AG20443 (cell line): Measurements from ENCODE around the gene ADAMTSL5.
"Not testable (repeated sequence)": the region's sequence is repeated elsewhere in the genome, so short reads cannot be mapped to it uniquely, and the experiment has no call there.

Experiments
- DNase-seq: peaks from one replicate; pipeline ENCODE4 v3.0.0; 2012; ENCODE audit warnings: low spot score, mixed read lengths

Gene ADAMTSL5

DNA sequence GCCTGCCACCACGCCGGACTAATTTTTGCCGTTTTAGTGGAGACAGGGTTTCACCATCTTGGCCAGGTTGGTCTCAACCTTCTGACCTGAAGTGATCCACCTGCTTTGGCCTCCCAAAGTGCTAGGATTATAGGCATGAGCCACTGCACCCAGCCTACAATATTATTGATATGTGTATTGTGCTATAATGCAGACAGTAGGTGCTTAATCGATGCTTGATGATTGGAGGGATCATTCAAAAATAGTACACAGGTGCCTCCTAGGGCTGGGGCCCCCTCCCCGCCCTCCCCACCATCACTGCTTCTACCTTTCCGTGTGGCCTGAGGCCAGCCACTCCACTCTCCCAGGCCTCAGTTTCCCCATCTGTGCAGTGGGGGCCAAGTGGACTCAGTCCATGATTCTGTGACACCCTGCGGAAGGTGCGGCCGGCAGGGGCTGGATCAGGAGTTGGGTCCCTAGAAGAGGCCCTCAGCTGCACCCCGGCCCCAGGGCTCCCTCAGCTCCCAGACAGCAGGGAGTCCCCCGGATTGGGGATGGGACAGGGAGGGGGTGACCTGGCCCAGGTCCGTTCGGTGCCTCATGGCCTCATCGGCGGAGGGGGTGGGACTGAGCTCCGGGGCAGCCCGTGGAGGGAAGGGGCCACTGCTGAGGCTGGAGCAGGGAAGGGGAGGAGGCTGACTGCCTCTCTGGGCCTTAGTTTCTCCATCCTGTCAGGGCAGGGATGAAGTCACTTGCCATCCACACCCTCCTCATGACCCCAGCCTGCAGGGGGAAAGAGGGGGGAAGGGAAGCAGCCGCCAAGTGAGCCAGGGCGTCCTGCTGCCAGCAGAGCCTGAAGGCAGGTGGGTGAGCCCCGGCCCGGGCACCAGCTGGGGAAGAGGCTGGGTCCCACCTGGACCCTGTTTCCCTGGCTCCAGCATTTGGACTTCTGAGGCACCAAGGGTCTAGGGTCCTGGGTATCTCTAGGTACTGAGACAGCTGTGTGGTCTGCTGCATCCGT lies 1.2 kb downstream of the ADAMTSL5 start:
- DNase-seq = no peak

DNA sequence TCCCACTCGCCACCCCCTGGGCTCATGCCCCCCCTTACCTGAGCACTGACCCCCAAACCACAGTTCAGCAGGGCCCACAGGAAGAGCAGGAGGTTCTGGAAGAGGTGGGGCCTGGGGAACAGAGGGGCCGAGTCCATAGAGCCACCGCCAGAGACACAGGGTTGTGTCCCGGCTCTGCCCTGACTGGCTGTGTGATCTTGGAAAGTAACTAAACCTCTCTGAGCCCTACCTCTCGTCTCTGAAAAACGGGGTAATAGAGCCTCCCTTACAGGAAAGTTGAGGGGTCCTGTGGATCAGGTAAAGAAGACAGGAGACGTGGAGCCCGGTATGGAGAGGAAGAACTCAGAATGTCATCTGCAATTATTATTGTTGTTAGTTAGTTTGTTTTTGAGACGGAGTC lies 2.0 kb downstream of the ADAMTSL5 start:
- no peak for DNase-seq

DNA sequence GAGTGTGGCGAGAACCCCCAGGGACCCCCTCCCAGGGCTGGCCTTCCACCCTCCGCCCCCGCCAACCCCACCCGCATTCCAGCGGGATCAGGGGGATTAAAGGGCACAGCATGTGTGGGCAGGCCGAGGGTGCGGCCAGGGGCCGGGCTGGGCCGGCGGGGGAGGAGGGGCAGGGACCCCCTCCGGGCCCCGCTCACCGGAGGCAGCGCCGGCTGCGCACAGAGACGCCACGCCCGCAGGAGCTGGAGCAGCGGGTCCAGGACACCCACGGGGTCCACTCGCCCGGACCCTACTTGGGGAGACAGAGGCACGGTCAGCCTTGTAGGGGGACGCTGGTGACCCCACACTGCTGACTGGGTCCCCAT lies 2.4 kb downstream of the ADAMTSL5 start:
- no peak for DNase-seq

DNA sequence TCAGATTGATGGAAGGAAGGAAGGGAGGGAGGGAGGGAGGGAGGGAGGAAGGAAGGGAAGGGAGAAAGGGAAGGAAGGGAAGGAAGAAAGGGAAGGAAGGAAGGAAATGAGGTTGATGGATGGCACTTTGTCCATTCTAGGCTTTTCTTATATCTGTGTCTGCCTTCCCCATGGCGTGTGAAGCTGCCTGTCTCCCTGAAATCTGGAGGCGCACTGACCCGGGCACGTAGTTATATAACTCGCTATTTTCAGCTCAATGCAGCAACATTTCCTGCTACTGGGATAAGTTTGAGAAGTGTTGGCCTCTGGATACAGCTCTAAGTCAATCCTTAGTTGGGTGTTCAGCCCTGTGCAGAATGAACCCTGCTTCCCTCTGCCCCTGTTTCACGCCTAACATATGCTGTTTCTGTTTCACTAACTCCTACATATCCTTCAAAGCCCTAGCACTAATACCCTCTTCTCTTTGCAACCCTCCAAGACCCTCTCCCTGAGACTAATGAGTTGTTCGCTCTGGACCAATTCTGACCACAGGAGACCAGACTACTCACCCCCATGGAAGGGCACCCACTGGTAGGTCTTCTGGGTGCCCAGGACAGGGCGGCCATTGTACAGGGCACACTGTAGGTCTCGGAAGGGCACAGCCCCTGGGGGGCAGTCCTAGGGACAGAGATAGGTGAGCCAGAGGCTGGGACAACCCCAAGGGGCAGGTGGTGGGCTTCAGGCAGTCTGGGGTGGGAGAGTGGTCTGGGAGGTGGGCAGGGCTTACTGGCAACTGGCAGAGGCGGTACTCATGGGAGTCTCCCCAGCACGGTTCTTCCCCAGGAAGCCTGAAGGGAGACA lies 3.0 kb downstream of the ADAMTSL5 start:
- DNase-seq = no peak

DNA sequence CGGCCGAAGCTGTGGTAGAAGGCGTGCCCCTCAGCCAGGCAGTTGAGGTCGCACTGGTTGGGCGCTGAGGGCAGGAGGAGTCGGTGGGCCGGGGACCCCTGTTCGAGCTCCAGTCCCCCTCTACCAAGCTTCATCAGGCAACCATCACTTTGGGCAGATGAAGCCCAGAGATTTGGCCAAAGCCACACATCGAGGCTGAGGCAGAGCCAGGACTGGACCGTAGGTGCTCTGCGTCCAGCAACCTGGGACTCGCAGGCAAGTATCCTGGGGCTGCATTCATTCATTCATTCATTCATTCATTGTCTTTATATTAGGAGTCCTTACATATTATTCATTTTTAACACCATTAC lies 4.3 kb downstream of the ADAMTSL5 start:
- no peak for DNase-seq

DNA sequence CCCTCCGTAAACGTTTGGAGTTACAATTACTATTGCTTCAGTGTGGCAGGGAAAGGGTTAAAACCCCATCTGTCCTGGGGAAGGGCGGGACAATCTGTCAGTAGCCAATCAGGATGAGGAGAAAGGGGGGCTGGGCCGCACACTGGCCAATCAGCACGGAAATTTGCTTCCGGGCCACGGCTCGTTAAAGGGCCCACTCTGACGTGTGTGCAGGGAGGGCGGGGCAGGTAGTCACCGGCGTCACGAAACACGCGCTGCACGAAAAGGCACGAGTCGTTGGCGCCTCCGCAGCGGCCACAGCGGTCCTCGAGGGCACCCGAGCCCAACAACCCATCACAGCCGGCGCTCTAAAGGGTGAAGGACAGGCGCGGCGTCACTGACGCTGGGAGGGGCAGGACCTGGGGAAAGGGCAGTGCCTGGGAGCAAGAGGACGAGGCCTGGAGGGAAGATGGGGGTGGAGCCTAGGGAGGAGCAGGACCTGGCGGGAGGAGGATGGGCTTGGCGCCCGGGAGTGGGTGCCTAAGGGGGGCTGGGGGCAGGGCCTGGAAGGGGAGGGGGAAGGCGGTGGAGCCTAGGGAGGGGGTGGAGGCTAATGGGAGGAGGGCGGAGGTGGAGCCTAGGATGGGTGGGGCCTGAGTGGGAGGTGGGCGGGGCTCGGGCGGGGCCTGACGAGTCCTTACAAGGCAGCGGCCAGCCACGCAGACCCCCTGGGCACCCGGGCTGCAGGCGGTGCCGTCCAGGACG lies 4.9 kb downstream of the ADAMTSL5 start:
- DNase-seq = peak; percentile 99

DNA sequence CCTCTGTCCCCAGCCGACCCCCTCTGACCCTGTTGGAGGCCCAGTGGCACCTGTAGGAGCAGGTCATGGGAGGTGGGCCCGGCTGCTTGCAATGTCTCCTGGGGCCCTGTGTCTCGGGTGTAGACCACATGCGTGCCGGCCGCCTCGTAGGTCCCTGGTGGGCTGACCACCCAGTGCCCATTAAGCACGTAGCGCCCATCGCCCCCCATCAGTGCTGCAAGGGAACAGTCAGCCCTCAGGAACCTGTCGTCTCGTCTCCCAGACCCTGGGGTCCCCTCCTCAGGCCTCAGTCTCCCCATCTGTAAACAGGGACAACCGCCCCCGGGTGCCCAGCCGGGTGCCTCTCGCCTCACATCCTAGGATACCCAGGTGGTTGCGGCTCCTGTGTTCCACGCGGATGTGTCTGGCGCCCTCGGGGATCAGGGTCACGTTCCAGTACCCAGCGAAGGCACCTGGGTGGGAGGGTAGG lies 5.6 kb downstream of the ADAMTSL5 start:
- DNase-seq = no peak

DNA sequence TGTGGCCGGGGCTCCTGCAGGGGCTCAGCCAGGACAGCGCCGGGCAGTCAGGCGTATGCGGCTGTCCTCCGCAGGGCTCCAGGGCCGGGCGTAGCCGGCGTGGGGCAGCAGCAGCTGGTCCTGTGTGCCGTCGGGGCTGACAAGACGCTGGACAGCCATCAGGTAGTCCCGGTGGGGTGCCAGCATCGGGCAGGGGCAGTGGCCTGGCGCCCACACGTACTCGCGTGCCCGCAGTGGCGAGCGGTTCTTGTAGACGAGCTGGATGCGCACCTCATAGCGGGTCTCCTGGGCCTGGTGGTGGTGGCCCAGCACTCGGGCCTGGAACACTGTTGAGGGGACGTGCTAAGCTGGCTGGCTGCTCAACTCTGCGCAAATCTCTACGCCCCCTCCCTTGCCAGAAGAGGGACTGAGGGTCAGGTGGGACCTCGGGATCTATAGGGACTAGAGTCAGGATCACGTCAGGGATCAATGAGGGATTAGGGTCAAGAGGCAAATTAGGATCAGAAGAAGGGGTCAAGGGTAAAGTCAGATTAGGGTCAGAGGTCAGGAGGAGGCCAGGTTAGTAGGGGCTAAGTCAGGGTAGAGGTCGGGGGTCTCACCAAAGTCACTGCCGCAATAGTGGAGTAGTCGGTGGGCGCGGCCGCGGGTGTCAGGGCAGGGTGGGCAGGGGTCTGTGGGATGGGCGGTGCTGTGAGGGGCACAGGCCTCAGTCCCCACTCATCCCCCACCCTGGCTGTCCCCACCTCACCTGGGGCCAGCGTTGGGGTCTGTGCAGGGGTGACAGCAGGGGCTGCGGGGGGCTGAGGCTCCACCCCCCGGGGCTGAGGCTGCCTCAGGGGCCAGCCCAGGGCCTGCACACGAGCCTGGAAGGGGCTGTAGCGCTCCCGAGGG lies 6.6 kb downstream of the ADAMTSL5 start:
- no peak for DNase-seq

DNA sequence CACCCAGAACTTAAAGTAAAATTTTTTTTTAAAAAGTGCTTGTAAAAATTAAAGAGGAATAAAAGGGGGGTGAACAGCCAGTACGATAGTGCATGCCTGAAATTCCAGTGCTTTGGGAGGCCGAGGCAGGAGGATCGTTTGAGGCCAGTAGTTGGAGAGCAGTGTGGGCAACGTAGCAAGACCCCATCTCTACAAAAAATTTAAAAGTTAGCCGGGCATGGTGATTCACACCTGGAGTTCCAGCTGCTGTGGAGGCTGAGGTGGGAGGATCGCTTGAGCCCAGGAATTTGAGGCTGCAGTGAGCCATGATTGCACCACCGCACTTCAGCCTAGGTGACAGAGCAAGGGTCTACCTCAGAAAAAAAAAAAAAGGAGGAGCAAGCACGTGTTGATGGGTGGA lies 7.8 kb downstream of the ADAMTSL5 start:
- DNase-seq = no peak

DNA sequence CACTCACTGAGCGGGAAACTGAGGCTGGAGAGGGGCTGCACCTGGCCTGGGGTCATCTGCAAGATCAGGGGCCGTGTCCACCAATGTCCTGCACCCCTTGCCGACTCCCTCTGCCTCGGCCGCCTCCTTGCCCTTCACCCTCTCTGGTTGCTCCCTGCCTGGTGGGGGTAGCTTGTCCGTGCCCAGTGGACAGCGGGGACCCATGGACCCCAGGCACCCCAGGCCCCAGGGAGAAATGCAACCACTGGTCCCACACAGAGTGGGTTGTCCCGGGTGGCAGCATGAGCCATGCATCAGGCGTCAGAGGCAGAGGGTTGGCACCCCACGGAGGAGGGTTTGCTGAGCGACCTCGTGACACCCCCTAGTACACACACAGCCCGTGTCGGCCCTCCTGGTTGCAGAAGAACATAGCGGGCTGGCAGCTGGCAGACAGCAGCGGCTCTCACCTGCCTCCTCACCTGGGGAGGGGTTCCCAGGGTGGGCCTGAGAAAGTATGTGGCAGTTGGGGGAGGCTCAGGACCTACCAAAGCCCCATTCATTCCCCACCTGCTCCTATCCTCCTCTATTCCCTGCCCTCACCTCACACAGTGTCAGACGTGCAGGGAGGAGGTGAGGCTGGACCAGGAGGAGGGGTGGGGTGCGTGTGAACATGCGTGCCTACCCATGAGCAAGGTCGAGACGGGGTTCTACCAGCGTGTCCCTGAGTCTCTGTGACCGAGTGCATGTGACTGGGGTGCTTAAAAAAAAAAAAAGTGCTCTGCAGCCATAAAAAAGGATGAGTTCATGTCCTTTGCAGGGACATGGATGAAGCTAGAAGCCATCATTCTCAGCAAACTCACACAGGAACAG lies 8.7 kb downstream of the ADAMTSL5 start:
- DNase-seq = no peak

DNA sequence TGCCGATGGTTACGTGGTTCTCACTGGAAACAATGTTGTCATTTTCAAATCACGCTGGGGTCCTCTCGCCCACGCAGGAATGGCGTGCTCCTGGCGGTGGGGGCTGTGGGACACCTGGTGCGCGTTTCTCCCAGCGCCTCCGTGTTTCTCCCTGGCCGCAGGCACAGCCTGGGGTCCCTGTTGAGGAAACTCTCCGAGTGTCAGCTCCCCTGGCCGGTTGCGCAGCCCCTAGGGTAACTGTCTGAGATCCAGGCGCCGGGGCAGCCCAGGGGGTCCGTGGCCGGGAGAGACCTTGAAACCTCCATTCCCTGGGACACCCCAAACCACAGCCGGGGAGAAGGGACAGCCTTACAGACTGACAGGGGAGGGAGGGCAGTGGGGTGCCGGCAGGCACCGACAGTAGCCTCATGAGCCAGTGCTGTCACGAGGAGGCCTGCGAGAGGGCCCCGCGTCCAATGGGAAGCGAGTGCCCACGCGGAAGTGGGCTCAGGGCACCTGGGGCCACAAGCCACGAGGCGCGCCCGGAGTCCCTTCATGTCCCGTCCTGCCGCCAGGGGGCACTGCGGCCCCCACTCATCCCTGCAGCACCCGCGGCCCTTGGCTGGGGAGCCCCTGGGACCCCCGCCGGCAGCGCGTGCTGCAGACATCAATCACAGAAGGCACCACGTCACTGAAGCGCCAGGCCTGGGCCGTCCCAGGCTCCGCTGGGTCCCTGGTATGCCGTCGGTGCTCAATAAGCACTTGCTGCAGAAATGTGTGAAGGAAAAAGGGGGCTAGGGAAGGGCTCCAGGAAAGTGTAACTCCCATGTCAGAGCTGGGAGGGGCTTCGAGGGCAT lies 9.5 kb downstream of the ADAMTSL5 start:
- peak; percentile 54 for DNase-seq

DNA sequence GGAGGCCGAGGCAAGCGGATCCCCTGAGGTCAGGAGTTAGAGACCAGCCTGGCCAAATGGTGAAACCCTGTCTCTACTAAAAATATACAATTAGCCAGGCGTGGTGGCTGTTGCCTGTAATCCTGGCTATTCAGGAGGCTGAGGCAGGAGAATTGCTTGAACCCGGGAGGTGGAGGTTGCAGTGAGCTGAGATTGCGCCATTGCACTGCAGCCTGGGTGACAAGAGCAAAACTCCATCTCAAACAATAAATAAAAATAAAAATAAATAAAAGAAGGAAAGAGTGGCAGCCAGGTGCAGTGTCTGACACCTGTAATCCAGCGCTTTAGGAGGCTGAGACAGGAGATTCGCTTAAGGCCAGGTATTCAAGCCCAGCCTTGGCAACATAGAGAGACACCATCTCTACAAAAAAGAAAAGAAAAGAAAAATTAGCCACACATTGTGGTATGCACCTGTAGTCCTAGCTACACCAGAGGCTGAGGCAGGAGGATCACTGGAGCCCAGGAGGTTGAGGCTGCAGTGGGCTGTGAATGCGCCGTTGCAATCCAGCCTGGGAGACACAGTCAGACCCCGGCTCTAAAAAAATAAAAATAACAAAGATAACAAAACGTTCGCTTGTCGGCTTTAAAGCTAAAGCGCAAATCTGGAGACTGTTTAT lies 10.3 kb downstream of the ADAMTSL5 start:
- DNase-seq = no peak

DNA sequence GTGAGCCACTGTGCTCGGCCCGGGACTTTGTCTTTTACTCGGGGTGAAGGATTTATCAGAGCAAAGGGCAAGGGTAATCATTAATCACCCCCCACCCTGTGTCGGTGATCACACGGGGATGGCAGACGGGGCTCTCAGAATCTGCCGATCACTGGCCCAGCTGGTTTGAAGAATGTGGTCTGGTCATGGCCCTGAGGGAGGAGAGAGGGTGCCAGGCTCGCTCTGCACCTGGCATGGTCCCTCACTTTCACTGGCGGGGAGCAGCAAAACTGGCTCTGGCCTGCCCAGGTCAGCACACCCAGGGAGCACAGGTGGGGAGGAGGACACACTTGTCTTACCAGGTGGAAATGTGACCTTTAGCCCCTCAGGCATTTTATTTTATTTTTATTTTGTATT lies 11.6 kb downstream of the ADAMTSL5 start:
- DNase-seq = no peak

DNA sequence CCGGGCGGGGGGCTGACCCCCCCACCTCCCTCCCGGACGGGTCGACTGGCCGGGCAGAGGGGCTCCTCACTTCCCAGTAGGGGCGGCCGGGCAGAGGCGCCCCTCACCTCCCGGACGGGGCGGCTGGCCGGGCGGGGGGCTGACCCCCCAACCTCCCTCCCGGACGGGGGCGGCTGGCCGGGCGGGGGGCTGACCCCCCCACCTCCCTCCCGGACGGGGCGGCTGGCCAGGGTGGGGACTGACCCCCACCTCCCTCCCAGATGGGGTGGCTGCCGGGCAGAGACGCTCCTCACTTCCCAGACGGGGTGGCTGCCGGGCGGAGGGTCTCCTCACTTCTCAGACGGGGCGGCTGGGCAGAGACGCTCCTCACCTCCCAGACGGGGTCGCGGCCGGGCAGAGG lies 13.6 kb downstream of the ADAMTSL5 start:
- DNase-seq = not testable (repeated sequence)

DNA sequence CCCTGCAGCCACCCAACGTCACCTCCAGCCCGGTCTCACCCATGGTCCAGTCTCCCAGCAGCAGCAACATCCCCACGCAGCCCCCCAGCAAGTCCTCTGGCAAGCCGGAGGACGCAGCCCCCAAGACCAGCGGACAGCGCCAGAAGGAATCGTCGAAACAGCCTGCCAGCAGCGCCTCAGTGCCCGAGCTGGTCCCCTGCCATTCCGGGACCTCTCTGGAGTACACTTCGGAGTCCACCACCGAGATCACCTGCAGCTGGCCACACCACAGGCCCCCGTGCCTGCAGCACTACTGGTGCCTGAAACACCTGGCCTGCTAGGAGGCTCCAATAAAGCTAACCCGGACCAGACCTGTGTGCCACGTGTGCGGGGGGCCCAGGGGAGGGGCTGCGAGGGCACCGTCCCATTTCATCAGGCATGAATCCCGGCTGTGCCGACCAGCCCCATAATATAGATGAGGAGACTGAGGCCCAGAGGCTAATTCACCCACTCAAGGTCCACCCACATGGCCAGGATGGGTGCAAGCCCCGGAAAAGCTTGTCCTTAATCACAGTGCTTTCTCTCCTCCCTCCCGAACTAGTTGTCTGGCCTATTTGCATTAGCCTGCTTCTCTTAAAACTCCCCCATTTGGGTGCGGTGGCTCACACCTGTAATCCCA lies 15.1 kb downstream of the ADAMTSL5 start:
- no peak for DNase-seq

DNA sequence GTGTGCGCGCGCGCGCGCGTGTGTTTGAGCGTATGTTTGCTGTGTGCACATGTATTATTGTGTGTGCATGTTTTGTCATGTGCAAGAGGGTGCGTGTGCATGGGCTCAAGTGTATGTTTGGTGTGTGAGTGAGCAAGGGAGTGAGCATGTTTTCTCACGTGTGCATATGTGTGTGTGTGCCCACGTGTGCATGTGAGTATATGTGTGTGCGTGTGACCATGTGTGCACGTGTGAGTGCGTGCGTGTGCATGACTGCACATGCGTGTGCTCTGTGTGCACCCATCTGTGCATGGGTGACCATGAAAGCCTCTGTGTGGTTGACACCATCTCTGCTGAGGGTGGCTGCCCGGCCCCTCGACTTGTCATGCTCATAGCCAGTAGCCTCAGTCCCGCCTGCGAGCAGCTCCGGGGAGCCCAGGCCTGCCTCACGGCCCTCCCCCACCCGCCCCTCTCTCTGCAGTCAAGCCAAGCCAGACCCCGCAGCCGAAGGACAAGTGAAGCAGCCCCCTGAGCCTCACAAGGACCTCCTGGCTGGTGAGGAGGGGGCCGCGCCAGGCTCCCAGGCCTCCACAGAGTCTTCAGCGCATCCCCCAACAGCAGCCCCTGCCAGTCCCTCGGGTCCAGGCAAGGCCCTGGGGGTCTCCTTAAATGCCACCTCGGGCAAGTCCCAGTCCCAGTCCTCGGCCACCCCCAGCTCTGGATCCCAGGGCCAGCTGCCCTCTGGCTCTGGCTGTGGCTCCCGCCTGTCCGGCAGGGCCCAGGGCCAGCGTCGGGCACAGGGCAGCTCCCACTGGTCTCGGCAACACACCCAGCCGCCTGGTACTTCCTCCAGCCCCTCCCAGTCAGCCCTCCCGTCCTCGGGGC lies 15.9 kb downstream of the ADAMTSL5 start:
- DNase-seq = no peak
